Prostate gland (tissue), 2 donors: ENCODE data around the gene SEMA7A. TPM values are rescaled to one million over a fixed set of nuclear protein-coding genes. Genes with fewer than 3 reads are reported as not detected.

Experiments used
- DNase-seq: peaks from one replicate; pipeline ENCODE4 v3.0.0-alpha.2; 2019; ENCODE audit warnings: low spot score
- H3K27ac ChIP-seq, 2 donors: fragments of 200-600 bp; sonication (generic); 2 replicates each; pipeline ENCODE4 v1.5.1; 2017 to 2019
- H3K27me3 ChIP-seq: fragments of 200-600 bp; sonication (generic); replicated peaks from 2 replicates; pipeline ENCODE4 v1.5.1; 2019; ENCODE audit not compliant: insufficient read depth
- H3K36me3 ChIP-seq, 2 donors: fragments of 200-600 bp; sonication (generic); 1 replicate in 1 of 2; 2 replicates in 1 of 2; pipeline versions ENCODE4 v1.5.1 to v1.8.1; 2017 to 2019
- H3K4me1 ChIP-seq: fragments of 200-600 bp; sonication (generic); replicated peaks from 2 replicates; pipeline ENCODE4 v1.5.1; 2019
- H3K4me3 ChIP-seq, 2 donors: fragments of 200-600 bp; sonication (generic); 2 replicates each; pipeline ENCODE4 v1.5.1; 2017 to 2019
- H3K9me3 ChIP-seq: fragments of 200-600 bp; sonication (generic); 2 replicates; pipeline ENCODE4 v1.5.1; 2017
- POLR2A ChIP-seq: fragments of 450-650 bp; IDR thresholded peaks from one replicate; pipeline ENCODE4 v1.6.1; 2016; ENCODE audit warnings: antibody characterized with exemption, mild to moderate bottlenecking
- POLR2AphosphoS5 ChIP-seq: sonication (generic); formaldehyde crosslinking; IDR thresholded peaks from one replicate; pipeline ENCODE4 v1.6.1; 2017; ENCODE audit warnings: antibody characterized with exemption
- WGBS: methylation state at CpG from one replicate; pipeline ENCODE4 v1.1.5; 2018; 5-methylcytosine and 5-hydroxymethylcytosine counted together
- intact Hi-C: fragments of 100-400 bp; cut with DNase I; formaldehyde crosslinking; loops from one replicate; pipeline ENCODE4 v1.14.2; 2022
- total RNA-seq, 2 donors: library from RNA; depleted of rRNA; stranded (reverse); fragments of >200 nt; gene quantifications; one replicate each; pipeline ENCODE4 v1.1.0, GENCODE V29; 2016
- TF ChIP-seq, protein P1 (sequence below), 4 experiments: fragments of 200-600 bp in 2 of 4; fragments of 450-650 bp in 2 of 4; sonication (generic) in 2 of 4; IDR thresholded peaks; 1 replicate in 3 of 4; 2 replicates in 1 of 4; pipeline ENCODE4 v1.5.1; 2016 to 2019; ENCODE audit warnings: antibody characterized with exemption in 4 of 4, mild to moderate bottlenecking in 2 of 4, moderate library complexity in 2 of 4

The SEMA7A gene
- total RNA-seq, 2 donors from 2014 or later, result 1.3 to 171 TPM

- TF ChIP-seq, protein P1, sequence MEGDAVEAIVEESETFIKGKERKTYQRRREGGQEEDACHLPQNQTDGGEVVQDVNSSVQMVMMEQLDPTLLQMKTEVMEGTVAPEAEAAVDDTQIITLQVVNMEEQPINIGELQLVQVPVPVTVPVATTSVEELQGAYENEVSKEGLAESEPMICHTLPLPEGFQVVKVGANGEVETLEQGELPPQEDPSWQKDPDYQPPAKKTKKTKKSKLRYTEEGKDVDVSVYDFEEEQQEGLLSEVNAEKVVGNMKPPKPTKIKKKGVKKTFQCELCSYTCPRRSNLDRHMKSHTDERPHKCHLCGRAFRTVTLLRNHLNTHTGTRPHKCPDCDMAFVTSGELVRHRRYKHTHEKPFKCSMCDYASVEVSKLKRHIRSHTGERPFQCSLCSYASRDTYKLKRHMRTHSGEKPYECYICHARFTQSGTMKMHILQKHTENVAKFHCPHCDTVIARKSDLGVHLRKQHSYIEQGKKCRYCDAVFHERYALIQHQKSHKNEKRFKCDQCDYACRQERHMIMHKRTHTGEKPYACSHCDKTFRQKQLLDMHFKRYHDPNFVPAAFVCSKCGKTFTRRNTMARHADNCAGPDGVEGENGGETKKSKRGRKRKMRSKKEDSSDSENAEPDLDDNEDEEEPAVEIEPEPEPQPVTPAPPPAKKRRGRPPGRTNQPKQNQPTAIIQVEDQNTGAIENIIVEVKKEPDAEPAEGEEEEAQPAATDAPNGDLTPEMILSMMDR (IDR thresholded peaks at IDR 0.05), result peak; percentile 57 to 91 (median 84)
- no peak for TF ChIP-seq POLR2A
- peak; percentile 54 for TF ChIP-seq POLR2AphosphoS5
- DNase-seq, result peak; percentile 68
- intact Hi-C loops, result loop anchor here (2.0 kb wide), 1 partner anchor 66 kb away; no protein-coding TSS in a partner anchor
- Histone ChIP-seq H3K27me3 (no peaks in the 10 kb centered on the region), H3K9me3 (no peaks in the 10 kb centered on the region), H3K4me3 (no peak overlapping the region), H3K4me1 (no peaks in the 10 kb centered on the region), H3K27ac (no peak overlapping the region), H3K36me3 (no peaks in the 10 kb centered on the region)
- 0% methylated on average over 2 of the region's 2 CpGs for WGBS
These were observed 5.1 kb upstream of the SEMA7A start for GRCh38 chr15:74438721-74439316.

- no peak overlapping the region for H3K27ac ChIP-seq
- no peak overlapping the region for H3K4me3 ChIP-seq
- WGBS, result 52% methylated on average over 2 of the region's 2 CpGs
- TF ChIP-seq POLR2AphosphoS5, result no peak
- TF ChIP-seq POLR2A, result no peak
- TF ChIP-seq, protein P1 (IDR thresholded peaks at IDR 0.05), result no peak
- H3K36me3 ChIP-seq, result no peaks in the 10 kb centered on the region
- DNase-seq, result no peak
- H3K27me3 ChIP-seq, result no peaks in the 10 kb centered on the region
- intact Hi-C loops, result loop anchor here (2.0 kb wide), 1 partner anchor 65 kb away; no protein-coding TSS in a partner anchor
- H3K9me3 ChIP-seq, result no peaks in the 10 kb centered on the region
- peaks cover 2% of the 10 kb centered on the region for H3K4me1 ChIP-seq
These were observed 4.4 kb upstream of the SEMA7A start for GRCh38 chr15:74438206-74438605.

DNA sequence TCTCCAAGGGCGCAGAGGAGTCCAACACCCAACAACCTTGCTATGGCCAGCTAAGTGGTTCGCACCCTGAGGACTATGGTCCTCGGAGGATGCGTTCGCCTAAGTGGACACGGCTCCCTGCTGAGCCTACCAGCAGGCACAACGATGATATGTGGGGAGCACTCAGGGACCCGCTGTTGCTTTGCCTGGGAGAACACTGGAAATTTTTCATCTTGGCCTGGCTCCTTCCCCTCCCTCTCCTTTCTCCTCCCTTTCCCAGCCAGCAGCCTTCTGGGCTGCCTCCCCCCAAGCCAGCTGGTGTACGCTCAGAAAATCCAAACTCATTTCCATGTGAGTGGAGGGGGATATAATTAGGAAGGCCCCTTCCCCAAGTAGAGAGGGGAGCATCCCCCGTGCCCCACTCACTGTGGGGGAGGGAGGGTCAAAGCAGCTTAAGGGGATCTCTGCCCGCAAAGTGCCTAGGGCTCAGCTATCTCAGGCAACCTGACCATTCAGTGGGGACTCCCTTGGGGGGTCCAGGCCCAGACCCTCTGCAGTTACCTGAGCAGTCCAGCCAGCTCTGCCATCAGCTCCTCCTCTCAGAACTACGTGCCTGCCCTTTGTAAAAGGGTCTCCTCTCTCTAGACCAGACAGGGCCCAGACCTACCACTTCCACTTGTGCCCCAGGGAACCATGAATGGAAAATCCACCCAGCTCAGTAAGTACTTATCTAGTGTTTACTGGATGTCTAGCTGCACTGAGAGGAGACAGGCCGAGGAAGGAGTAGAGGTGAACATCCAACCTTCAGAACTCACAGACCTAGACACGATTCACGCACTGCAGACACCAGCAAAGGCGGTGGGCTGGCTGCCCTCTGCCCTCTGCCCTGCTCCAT is 742 bp upstream of the SEMA7A start:
- no peaks in the 10 kb centered on the region for H3K9me3 ChIP-seq
- intact Hi-C loops, result no loop called here
- TF ChIP-seq, protein P1 (IDR thresholded peaks at IDR 0.05), result no peak
- TF ChIP-seq POLR2A (no peak), POLR2AphosphoS5 (no peak)
- H3K4me1 ChIP-seq, result peaks cover 7% of the 10 kb centered on the region
- peak overlapping the region; percentile 46 to 54 for H3K4me3 ChIP-seq
- peak overlapping the region in 1 of 2 donors; percentile 47 for H3K27ac ChIP-seq
- H3K36me3 ChIP-seq, result no peaks in the 10 kb centered on the region
- DNase-seq, result no peak
- WGBS, result 76% methylated on average over 16 of the region's 16 CpGs
- H3K27me3 ChIP-seq, result peaks cover 4% of the 10 kb centered on the region

DNA sequence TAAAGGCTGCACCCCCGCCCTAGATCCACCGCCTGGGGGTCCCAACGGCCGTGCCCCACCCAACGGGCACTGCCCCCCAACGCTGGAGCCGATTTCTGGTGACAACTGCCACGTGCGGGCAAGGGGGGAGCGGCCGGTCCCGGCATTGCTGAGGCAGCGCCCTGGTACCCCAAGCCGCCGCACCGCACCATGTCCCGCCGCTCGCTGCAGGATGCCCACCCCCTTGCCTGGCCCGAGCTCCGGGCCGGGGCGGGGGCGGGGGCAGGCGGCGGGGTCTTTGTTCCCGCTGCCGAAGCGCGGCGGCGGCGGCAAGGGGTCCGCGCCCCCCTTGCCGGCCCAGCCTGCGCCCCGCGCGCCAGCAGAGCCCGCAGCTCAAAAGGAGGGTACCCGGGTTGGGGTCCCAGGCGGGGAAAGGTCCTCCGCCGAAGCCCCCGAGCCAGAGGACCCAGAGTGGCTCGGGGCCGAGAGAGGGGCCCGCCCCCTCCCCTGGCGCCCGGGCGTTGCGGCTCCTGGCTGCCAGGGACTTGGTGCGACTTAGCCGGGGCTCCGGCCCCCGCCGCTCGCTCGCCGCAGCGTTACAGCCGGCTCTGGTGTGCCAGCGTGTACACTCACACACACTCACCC is 678 bp downstream of the SEMA7A start:
- intact Hi-C loops, result no loop called here
- Histone ChIP-seq H3K4me1 (peaks cover 7% of the 10 kb centered on the region), H3K4me3 (peak overlapping the region; percentile 46 to 54), H3K9me3 (no peaks in the 10 kb centered on the region), H3K27ac (no peak overlapping the region), H3K36me3 (no peaks in the 10 kb centered on the region), H3K27me3 (peaks cover 4% of the 10 kb centered on the region)
- TF ChIP-seq, protein P1 (IDR thresholded peaks at IDR 0.05), result no peak
- TF ChIP-seq POLR2AphosphoS5 (no peak), POLR2A (no peak)
- no peak for DNase-seq
- WGBS, result 2% methylated on average over 21 of the region's 64 CpGs
